GM18519 (cell line): ENCODE results near the gene ERF.

Experiments used
- ATAC-seq: cut with Tn5 transposase; IDR thresholded peaks from one replicate; pipeline ENCODE4 v1.9.1; 2021; ENCODE audit warnings: mild to moderate bottlenecking, moderate library complexity; ENCODE audit not compliant: unreplicated experiment, low FRiP score

Gene ERF

DNA sequence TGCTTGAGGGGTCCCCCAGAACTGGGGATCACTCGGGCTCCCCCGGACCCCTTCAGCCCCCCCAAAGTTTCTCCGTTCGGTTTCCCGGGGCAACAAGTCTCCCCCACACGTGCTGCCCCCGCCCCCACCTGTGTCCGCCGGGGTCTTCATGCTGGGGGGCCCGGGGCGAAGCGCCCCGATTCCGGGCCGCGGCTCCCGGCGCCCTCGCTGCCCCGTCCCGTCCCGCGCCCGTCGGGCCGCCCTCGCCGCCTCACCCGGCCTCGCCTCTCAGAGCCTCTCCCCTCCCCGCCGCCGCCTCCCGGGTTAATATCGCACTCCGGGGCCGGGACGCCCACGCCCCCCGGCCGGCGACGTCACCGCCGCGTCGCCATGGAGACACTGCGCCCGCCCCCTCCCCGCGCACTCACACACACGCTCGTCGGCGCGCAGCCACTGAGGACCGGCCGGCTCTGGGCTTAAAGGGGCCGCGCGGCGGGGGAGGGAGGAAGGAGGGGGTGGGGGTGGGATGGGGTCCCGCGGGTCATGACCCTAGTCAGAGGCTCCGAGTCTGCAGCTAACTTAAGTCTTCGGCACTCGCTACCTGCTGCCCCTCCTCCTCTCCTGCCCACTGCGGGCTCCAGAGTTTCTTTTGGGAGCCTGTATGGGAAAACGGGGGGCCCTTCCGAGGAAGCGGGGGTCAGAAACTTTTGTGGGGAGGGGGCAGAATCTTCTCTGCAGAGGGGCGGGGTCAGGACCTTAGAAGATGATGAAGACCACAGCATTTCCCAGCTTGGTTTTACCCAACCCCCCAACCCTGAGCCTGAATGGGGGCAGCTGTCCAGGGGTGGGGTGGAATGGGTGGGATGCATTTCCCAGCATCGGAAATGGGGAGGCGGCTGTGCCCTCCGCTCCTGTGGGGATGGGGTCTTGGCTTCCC, at the start of gene ERF:
TSS of gene ERF (minus strand) at position 279 of the 916 bp plus-strand sequence. CDS start at position 150, 129 bp downstream.
- ATAC-seq = no peak

DNA sequence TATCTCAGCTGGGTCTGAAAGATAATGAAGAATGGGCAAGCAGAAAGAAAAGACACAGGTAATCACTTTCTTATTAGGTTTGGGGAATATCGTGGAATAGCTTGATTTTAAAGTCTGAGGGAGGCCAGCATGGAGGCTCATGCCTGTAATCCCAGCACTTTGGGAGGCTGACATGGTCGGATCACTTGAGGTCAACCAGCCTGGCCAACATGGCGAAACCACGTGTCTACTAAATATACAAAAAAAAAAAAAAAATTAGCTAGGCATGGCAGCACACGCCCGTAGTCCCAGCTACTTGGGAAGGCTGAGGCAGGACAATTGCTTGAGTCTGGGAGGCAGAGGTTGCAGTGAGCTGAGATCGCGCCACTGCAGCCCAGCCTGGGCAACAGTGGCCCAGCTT, 48.9 kb upstream of the ERF start:
- no peak for ATAC-seq

DNA sequence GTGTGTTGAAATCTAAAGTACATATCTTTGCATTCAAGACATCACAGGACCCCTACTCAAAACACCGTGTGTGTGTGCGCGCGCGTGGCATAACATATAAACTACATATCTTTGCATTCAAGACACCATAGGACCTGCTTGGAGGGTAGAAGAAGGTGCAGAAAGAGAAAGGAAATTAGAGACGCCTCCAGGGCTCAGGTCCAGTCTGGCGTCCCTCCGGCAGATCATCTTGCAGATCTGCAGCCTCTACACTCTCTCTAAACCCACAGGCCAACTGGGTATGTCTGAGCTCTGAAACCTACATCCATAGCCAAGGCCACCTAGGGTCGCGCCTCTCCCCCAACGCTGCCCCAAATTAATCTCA, 48.2 kb upstream of the ERF start:
- ATAC-seq = no peak

GRCh38 chr19:42301646-42302203, 46.8 kb upstream of the ERF start, which contains the start of gene PRR19:
PRR19 (plus strand) TSS chr19:42302132; CDS start chr19:42309585, 7,453 bp downstream.
- ATAC-seq = no peak

- no peak for ATAC-seq
Observed at GRCh38 chr19:42297039-42297438, 42.1 kb upstream of the ERF start.

- ATAC-seq = no peak
Observed at GRCh38 chr19:42295831-42296525, 41.0 kb upstream of the ERF start.

DNA sequence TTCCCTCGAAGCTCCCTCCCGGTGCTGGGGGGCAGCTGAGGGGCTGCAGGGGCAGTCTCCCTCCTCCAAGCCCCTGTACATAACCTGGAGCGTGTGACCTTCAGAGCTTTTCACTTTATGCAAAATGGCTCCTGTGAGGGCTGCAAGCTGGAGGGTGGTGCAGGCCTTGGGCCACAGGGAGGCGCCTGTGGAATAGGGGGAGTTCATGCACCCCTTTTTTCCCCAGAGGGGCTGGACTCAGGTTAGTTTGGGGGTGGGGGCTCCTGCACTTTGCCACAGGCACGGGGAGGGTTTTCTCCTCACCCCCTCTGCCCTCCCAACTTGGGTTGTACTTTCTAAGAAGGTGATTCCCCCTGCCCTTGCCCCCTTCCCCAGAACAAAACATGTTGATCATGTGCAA, 40.4 kb upstream of the ERF start:
- ATAC-seq = no peak

GRCh38 chr19:42294471-42295137, 39.7 kb upstream of the ERF start:
- ATAC-seq = no peak

DNA sequence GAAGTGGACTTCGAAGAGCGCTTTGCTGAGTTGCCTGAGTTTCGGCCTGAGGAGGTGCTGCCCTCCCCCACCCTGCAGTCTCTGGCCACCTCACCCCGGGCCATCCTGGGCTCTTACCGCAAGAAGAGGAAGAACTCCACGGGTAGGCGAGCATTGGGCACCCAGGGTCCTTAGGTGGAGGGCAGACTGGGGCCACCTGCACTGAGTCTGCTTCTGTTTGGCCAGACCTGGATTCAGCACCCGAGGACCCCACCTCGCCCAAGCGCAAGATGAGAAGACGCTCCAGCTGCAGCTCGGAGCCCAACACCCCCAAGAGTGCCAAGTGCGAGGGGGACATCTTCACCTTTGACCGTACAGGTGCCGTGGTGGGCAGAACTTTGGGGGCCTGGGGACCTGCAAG, 39.0 kb upstream of the ERF start:
- no peak for ATAC-seq

DNA sequence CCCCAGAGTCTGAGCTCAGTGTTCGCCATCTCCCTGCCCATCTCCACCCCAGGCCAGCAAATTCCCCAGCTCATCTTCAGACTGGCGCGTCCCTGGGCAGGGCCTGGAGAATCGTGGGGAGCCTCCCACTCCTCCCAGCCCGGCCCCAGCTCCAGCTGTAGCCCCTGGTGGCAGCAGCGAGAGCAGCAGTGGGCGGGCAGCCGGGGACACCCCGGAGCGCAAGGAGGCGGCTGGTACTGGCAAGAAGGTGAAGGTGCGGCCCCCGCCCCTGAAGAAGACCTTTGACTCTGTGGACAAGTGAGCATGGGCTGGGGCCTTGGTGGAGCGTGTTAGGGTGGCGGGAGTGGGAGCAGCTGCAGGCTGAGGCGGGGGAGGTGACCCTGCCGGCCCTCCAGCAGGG, 38.6 kb upstream of the ERF start:
- no peak for ATAC-seq

GRCh38 chr19:42292963-42293362, 38.0 kb upstream of the ERF start:
- no peak for ATAC-seq

DNA sequence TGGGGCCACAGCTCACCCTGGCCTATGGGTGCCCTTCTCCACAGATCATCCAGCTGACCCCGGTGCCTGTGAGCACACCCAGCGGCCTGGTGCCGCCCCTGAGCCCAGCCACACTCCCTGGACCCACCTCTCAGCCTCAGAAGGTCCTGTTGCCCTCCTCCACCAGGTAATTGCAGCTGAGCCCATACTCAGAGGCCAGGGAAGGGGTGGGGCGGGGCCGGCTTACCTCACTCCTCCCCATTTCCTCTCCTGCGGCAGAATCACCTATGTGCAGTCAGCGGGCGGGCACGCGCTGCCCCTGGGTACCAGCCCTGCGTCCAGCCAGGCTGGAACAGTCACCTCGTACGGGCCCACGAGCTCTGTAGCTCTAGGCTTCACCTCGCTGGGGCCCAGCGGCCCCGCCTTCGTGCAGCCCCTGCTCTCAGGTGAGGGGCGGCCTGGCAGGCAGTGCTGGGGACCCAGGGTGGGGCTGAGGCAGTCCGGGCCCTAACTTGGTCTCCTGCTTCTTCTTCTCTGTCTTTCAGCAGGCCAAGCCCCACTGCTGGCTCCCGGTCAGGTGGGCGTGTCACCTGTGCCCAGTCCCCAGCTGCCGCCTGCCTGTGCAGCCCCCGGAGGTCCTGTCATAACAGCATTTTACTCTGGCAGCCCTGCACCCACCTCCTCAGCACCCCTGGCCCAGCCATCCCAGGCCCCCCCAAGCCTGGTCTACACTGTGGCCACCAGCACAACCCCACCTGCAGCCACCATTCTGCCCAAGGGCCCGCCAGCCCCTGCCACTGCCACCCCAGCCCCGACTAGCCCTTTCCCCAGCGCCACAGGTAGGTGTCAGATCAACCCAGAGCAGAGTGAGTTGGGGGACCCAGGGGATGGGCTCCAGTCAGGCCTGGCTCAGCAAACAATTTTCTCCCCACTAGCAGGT, 37.4 kb upstream of the ERF start:
- no peak for ATAC-seq

DNA sequence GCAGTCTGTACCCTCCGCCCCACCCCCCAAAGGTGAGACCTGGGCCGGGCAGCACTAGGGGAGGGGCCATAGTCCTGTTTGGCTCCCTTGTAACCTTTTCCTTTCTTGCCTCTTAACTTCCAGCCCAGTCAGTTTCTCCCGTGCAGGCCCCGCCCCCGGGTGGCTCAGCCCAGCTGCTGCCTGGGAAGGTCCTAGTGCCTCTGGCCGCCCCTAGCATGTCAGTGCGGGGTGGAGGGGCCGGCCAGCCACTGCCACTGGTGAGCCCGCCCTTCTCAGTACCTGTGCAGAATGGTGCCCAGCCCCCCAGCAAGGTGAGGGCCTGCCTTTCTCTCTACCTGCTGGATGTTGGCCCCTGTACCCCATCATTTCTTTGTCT, 36.5 kb upstream of the ERF start:
- no peak for ATAC-seq

DNA sequence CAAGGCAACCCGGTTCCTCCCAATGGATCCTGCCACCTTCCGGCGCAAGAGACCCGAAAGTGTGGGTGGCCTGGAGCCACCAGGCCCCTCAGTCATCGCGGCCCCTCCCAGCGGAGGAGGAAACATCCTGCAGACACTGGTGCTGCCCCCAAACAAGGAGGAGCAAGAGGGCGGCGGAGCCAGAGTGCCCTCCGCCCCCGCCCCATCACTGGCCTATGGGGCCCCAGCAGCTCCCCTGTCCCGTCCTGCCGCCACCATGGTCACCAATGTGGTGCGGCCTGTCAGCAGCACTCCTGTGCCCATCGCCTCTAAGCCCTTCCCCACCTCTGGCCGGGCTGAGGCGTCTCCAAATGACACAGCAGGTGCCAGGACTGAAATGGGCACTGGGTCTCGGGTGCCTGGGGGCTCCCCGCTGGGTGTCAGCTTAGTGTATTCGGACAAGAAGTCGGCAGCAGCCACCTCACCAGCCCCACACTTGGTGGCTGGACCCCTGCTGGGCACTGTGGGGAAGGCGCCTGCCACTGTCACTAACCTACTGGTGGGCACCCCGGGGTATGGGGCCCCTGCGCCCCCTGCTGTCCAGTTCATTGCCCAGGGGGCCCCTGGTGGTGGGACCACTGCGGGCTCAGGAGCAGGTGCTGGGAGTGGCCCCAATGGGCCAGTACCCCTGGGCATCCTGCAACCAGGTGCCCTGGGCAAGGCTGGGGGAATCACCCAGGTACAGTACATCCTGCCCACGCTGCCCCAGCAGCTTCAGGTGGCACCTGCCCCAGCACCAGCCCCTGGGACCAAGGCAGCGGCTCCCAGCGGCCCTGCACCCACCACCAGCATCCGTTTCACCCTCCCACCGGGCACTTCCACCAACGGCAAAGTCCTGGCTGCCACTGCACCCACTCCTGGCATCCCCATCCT, 35.9 kb upstream of the ERF start:
- no peak for ATAC-seq

DNA sequence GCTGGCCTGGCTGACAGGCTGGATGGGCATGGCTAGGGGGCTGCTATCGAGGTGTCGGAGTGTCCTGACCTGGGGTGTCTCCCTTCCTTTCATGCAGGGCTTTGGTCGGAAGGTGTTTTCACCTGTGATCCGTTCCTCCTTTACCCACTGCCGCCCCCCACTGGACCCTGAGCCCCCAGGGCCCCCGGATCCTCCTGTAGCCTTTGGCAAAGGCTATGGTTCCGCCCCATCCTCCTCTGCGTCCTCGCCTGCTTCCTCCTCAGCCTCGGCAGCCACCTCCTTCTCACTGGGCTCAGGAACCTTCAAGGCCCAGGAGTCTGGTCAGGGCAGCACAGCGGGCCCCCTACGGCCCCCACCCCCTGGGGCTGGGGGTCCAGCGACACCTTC, 35.2 kb upstream of the ERF start:
- ATAC-seq = no peak

DNA sequence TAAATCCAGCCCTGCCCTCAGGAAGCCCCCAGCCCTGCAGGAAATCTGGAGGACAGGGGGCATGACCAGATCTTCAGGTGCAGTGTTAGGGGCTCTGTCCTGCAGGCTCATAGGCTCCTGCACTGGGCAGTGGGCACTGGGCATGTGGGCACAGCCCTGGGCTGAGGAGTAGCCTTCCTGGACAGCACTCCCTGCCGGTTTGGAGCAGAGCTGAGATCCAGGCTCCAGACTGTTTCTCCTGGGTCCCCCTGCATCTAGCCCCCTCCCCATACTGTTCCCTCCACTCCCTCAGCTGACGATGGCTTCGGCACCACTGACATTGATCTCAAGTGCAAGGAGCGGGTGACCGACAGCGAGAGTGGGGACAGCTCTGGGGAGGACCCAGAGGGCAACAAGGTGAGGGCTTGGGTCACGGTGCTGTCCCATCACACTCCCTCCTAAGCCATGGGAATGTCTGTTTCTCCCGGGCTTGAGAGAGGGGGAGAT, 34.7 kb upstream of the ERF start:
- no peak for ATAC-seq

GRCh38 chr19:42288881-42289555, 34.1 kb upstream of the ERF start:
- no peak for ATAC-seq

DNA sequence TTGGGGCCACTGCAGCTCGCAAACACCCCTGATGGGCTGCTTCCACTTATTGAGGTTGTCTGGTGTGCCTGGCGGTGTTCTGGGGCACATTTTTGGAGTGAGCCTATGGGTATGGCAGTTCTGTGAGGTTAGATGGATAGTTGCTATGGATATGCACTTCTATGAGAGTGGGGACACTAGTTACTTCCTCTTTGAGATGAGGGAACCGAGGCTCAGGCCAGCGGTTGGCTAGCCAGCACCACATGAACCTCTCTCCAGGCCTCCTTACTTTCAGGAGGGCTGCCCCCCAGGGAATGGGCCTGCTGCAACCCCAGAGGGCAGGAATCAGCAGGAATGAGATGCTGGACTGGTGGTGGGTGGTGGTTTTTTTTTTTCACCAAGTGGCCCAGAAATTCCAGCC, 33.5 kb upstream of the ERF start:
- ATAC-seq = no peak

- no peak for ATAC-seq
Observed at GRCh38 chr19:42287827-42288107, 32.8 kb upstream of the ERF start.
